CD4-positive, alpha-beta T cell treated with Interleukin-15 for 1 hour (primary cell): ENCODE results near the gene DGKD.
A peak's percentile ranks its signal among the peaks of the same experiment; 100 is the strongest.

Source experiments
- DNase-seq: peaks from one replicate; pipeline ENCODE4 v3.0.0-alpha.2; 2020

DGKD gene

GRCh38 chr2:233353769-233354499 is at the start of gene DGKD:
Gene DGKD, plus strand, starts transcription at chr2:233354494. Its CDS starts 25 bp downstream, at chr2:233354519.
- peak; percentile 78 for DNase-seq

GRCh38 chr2:233307565-233307964 is 46.7 kb upstream of the DGKD start, which contains the start of gene SAG:
Gene SAG, plus strand, starts transcription at chr2:233307816. Its CDS starts 1,374 bp downstream, at chr2:233309190.
- no peak for DNase-seq

GRCh38 chr2:233311241-233311926 is 42.9 kb upstream of the DGKD start:
- no peak for DNase-seq

- DNase-seq = no peak
These were observed 41.4 kb upstream of the DGKD start for GRCh38 chr2:233312874-233313273.

- no peak for DNase-seq
These were observed 39.9 kb upstream of the DGKD start for GRCh38 chr2:233314180-233314925.

- DNase-seq = no peak
These were observed 36.9 kb upstream of the DGKD start for GRCh38 chr2:233317196-233317943.

GRCh38 chr2:233319256-233319655 is 35.0 kb upstream of the DGKD start:
- no peak for DNase-seq

GRCh38 chr2:233320470-233320869 is 33.8 kb upstream of the DGKD start:
- DNase-seq = no peak

GRCh38 chr2:233321166-233321565 is 33.1 kb upstream of the DGKD start:
- DNase-seq = no peak

- DNase-seq = no peak
These were observed 30.4 kb upstream of the DGKD start for GRCh38 chr2:233323851-233324250.

- no peak for DNase-seq
These were observed 29.0 kb upstream of the DGKD start for GRCh38 chr2:233325256-233325655.

GRCh38 chr2:233325814-233326213 is 28.5 kb upstream of the DGKD start:
- no peak for DNase-seq

- DNase-seq = no peak
These were observed 27.8 kb upstream of the DGKD start for GRCh38 chr2:233326500-233326899.

- peak; percentile 9 for DNase-seq
These were observed 25.4 kb upstream of the DGKD start for GRCh38 chr2:233328922-233329321.

- DNase-seq = peak; percentile 12
These were observed 24.7 kb upstream of the DGKD start for GRCh38 chr2:233329489-233330135.

GRCh38 chr2:233331536-233331935 is 22.8 kb upstream of the DGKD start:
- DNase-seq = peak; percentile 93

- peak; percentile 1 for DNase-seq
These were observed 22.2 kb upstream of the DGKD start for GRCh38 chr2:233332125-233332524.

GRCh38 chr2:233334915-233335314 is 19.4 kb upstream of the DGKD start:
- DNase-seq = peak; percentile 15

GRCh38 chr2:233336091-233336490 is 18.2 kb upstream of the DGKD start:
- peak; percentile 3 for DNase-seq

GRCh38 chr2:233336541-233336940 is 17.8 kb upstream of the DGKD start:
- DNase-seq = peak; percentile 5

- DNase-seq = peak; percentile 14
These were observed 16.2 kb upstream of the DGKD start for GRCh38 chr2:233338046-233338445.

- DNase-seq = no peak
These were observed 15.4 kb upstream of the DGKD start for GRCh38 chr2:233338812-233339368.
